GM23248 (cell line): Measurements from ENCODE around the gene DCUN1D4.

Experiments used
- EZH2 ChIP-seq: fragments of 200-600 bp; sonication (generic); IDR thresholded peaks from 2 replicates; pipeline ENCODE4 v1.6.1; 2018; ENCODE audit warnings: antibody characterized with exemption, mild to moderate bottlenecking; ENCODE audit not compliant: insufficient read depth, poor library complexity, severe bottlenecking
- EZH2phosphoT487 ChIP-seq: fragments of 200-600 bp; sonication (generic); IDR thresholded peaks from 2 replicates; pipeline ENCODE4 v1.6.1; 2018; ENCODE audit warnings: antibody characterized with exemption, moderate library complexity, mild to moderate bottlenecking, low read depth; ENCODE audit not compliant: insufficient read depth

DNA sequence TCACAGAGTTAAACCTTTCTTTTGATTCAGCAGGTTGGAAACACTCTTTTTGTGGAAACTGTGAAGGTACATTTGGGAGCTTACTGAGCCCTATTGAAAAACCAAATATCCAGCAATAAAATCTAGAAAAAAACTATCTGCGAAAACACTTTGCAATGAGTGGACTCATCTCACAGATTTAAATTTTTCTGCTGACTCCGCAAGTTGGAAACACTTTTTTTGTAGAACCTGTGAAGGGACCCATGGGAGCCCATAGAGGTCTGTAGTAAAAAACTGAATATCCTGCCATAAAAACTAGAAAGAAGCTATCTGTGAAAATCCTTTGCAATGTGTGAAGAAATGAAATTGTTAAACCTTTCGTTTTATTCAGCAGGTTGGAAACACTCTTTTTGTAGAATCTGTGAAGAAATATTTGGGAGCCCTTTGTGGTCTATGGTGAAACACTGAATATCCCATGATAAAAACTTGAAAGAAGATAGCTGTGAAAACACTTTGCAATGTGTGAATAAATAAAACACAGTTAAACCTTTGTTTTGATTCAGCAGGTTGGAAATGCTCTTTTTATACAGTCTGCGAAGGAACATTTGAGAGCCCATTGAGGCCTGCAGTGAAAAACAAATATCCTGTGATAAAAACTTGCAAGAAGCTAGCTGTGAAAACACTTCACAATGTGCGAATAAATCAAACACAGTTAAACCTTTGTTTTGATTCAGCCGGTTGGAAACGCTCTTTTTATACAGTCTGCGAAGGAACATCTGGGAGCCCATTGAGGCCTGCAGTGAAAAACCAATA, 22.3 kb upstream of the DCUN1D4 start:
- TF ChIP-seq EZH2 (no peak), EZH2phosphoT487 (no peak)
